ENCODE results near the gene APMAP. TPM values are rescaled to one million over a fixed set of nuclear protein-coding genes. Genes with fewer than 3 reads are reported as not detected.

APMAP gene
- total RNA-seq, 4 donors from 2014 or later, result 85.3 to 337 (median 163) TPM

- peak; percentile 44 for ATAC-seq (ENCODE audit: low FRiP score)
- DNase-seq (ENCODE audit: low spot score), result no peak
- no peak for TF ChIP-seq CTCF (IDR thresholded peaks at IDR 0.05)
Observed at GRCh38 chr20:24918579-24919566, 73.7 kb downstream of the APMAP start.

- TF ChIP-seq CTCF (IDR thresholded peaks at IDR 0.05), result peak in 1 of 3 donors; percentile 47
- peak; percentile 39 for DNase-seq (ENCODE audit: low spot score)
- no peak for ATAC-seq (ENCODE audit: low FRiP score)
Observed at GRCh38 chr20:24917797-24918578, 74.6 kb downstream of the APMAP start.

- DNase-seq (ENCODE audit: low spot score) (no peak), ATAC-seq (ENCODE audit: low FRiP score) (no peak)
- no peak for TF ChIP-seq CTCF (IDR thresholded peaks at IDR 0.05)
Observed at GRCh38 chr20:24917056-24917455, 75.5 kb downstream of the APMAP start.

GRCh38 chr20:24916412-24916811 lies 76.1 kb downstream of the APMAP start:
- no peak for DNase-seq (ENCODE audit: low spot score)
- ATAC-seq (ENCODE audit: low FRiP score), result no peak
- TF ChIP-seq CTCF (IDR thresholded peaks at IDR 0.05), result no peak

- DNase-seq (ENCODE audit: low spot score) (no peak), ATAC-seq (ENCODE audit: low FRiP score) (no peak)
- TF ChIP-seq CTCF (IDR thresholded peaks at IDR 0.05), result no peak
Observed at GRCh38 chr20:24915892-24916291, 76.7 kb downstream of the APMAP start.

GRCh38 chr20:24915440-24915839 lies 77.1 kb downstream of the APMAP start:
- DNase-seq (ENCODE audit: low spot score), result no peak
- ATAC-seq (ENCODE audit: low FRiP score), result peak; percentile 9
- no peak for TF ChIP-seq CTCF (IDR thresholded peaks at IDR 0.05)
